NT2/D1 (cell line): ENCODE results near the gene MYMX.

Source experiments
- DNase-seq: peaks from one replicate; pipeline ENCODE4 v3.0.0-alpha.2; 2011; ENCODE audit warnings: low read depth, low spot score
- H3K27me3 ChIP-seq: 2 replicates; pipeline ENCODE4 v1.6.0; 2011; ENCODE audit warnings: mild to moderate bottlenecking; ENCODE audit not compliant: insufficient read length, insufficient read depth
- H3K36me3 ChIP-seq: 2 replicates; pipeline ENCODE4 v1.6.1; 2011; ENCODE audit warnings: mild to moderate bottlenecking, low read length, mixed read lengths; ENCODE audit not compliant: insufficient read depth, insufficient read length
- H3K4me1 ChIP-seq: 2 replicates; pipeline ENCODE4 v1.5.1; 2011; ENCODE audit not compliant: insufficient read depth, insufficient read length
- H3K4me3 ChIP-seq: 2 replicates; pipeline ENCODE4 v1.5.1; 2011; ENCODE audit warnings: low read depth; ENCODE audit not compliant: insufficient read length
- H3K9ac ChIP-seq: 2 replicates; pipeline ENCODE4 v1.6.0; 2011; ENCODE audit warnings: low read depth; ENCODE audit not compliant: insufficient read length
- H3K9me3 ChIP-seq: 2 replicates; pipeline ENCODE4 v1.5.1; 2011; ENCODE audit warnings: mild to moderate bottlenecking, low read length; ENCODE audit not compliant: insufficient read depth
- SUZ12 ChIP-seq: IDR thresholded peaks from 2 replicates; pipeline ENCODE4 v1.6.1; 2011; ENCODE audit not compliant: insufficient read length, insufficient read depth; ENCODE audit errors: extremely low read depth
- YY1 ChIP-seq: IDR thresholded peaks from 2 replicates; pipeline ENCODE4 v1.6.1; 2011; ENCODE audit not compliant: insufficient read length, insufficient read depth
- ZNF274 ChIP-seq: IDR thresholded peaks from 2 replicates; pipeline ENCODE4 v1.6.1; 2011; ENCODE audit warnings: mild to moderate bottlenecking, low read depth, low read length

MYMX gene

DNA sequence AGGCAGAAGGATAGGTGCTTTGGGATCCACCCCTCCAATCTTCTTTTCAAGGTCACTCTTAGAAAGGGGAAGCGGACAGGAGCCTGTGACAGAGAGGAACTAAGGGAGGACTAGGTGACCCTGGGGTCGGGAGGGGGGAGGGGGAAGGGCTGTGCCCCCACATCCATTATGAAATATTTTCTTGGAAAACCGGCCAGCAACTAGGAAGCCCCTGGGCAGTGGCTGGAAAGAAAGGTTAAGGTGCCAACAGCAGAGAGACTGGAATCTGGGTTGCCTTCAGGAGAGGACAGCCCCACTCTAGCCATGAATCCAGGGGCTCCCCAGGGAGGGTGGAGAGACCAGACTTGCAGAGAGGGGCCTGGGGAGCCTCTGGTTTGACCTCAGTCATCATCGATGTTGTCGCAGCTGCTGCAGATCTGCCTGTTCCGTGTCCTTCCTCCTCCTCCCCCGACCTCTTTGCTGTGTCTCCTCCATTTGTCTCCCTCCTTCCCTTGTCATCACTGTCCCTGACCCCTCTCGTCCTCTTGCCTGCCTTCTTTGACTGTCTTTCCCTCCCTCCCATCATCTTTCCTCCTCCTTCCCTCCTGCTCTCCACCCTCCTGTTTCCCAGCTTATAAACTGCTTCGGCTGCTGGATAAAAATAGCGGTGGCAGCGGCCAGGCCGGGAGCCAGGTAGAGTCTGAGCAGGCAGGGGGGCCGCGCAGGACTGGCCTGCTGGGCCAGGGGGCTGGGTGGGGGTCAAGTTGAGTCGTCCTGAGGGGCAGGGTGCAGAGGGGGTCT, 9.8 kb downstream of the MYMX start:
- no peak for TF ChIP-seq ZNF274
- no peak for TF ChIP-seq SUZ12
- no peak for TF ChIP-seq YY1
- Histone ChIP-seq H3K4me1 (peaks cover 22% of the 10 kb centered on the region), H3K36me3 (peaks cover 29% of the 10 kb centered on the region), H3K4me3 (no peak overlapping the region), H3K9ac (peak overlapping the region; percentile 50), H3K27me3 (peaks cover 7% of the 10 kb centered on the region), H3K9me3 (no peaks in the 10 kb centered on the region)
- DNase-seq: no peak

DNA sequence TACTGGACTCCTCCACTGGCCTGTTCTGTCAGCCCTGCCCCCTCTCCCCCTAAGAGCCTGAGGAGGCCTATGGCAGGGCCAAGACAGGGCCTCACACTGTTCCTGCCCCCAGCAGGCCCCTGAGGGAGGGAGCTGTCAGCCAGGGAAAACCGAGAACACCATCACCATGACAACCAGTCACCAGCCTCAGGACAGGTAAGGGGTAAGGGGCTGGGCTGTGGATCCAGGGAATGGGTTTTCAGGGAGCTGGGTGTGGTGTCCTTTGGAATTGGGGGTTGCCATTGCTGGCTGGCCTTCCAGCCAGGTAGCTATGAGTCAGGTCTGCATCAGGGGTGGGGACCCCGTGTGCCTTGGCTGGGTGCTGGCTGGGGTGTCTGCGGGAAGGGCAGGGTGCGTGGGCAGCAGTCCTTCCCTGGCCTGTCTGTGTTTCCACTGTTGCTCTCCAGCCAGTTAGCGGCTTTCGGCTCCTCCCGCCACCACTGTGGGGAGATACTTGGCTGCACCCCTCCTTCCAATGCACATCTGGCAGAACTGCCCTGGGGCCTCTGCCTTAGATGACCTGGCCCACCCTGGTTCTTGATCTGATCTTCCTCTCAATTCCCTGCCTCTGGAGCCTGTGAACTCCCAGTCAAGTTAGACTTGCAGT, 10.5 kb downstream of the MYMX start:
- TF ChIP-seq SUZ12: no peak
- TF ChIP-seq YY1: no peak
- no peak for DNase-seq
- Histone ChIP-seq H3K27me3 (peaks cover 7% of the 10 kb centered on the region), H3K4me3 (no peak overlapping the region), H3K9me3 (no peaks in the 10 kb centered on the region), H3K36me3 (peaks cover 36% of the 10 kb centered on the region), H3K4me1 (peaks cover 22% of the 10 kb centered on the region), H3K9ac (no peak overlapping the region)

DNA sequence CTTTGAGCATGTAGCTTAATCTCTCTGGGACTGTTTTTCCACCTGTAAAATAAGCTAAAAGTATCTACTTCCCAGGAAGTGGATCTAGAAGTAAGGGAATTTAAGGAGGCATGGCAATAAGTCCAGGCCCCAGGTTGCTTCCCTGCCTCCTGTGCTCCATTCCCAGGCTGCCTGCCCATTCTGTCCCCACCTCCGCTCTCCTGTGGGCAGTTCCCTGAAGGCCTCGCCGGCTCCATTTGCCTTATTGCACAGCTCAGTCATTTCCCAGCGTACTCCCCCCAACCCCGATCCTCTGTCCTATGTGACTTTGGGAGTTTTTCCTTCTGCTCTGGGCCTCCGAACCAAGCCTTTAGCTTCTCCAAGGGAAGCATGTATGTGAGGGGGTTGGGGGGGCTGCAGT, 11.3 kb downstream of the MYMX start:
- H3K27me3 ChIP-seq: peaks cover 1% of the 10 kb centered on the region

DNA sequence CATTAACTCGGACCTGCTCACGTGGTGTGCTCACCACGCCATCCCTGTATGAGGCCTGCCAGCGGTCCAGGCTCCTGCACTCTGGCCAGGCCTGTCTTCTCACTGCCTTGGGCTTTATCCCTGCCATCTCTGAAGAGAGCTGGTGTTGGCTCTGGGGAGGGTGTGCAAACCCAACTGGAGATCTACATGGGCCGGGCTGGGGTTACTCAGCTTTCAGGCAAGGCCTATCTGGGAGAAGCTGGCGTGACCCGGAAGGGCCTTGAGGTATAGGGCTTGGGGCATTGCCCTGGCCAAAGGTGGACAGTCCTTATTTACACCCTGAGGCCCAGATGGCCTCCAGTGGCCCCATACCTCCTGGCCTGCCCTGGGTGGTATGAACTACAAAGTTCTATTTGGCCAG, 11.7 kb downstream of the MYMX start:
- no peak for DNase-seq
- Histone ChIP-seq H3K9me3 (no peaks in the 10 kb centered on the region), H3K36me3 (peaks cover 47% of the 10 kb centered on the region), H3K9ac (no peak overlapping the region), H3K4me1 (peaks cover 20% of the 10 kb centered on the region), H3K4me3 (no peak overlapping the region), H3K27me3 (no peaks in the 10 kb centered on the region)
- TF ChIP-seq SUZ12: no peak
- no peak for TF ChIP-seq YY1
- TF ChIP-seq ZNF274: no peak

More for the DNA sequence above, 11.3 kb downstream of the MYMX start:
- H3K9me3 ChIP-seq: no peaks in the 10 kb centered on the region
- no peak overlapping the region for H3K9ac ChIP-seq
- peaks cover 43% of the 10 kb centered on the region for H3K36me3 ChIP-seq
- peaks cover 20% of the 10 kb centered on the region for H3K4me1 ChIP-seq
- TF ChIP-seq SUZ12: no peak
- TF ChIP-seq ZNF274: no peak
- no peak for TF ChIP-seq YY1
- DNase-seq: no peak
- H3K4me3 ChIP-seq: no peak overlapping the region

DNA sequence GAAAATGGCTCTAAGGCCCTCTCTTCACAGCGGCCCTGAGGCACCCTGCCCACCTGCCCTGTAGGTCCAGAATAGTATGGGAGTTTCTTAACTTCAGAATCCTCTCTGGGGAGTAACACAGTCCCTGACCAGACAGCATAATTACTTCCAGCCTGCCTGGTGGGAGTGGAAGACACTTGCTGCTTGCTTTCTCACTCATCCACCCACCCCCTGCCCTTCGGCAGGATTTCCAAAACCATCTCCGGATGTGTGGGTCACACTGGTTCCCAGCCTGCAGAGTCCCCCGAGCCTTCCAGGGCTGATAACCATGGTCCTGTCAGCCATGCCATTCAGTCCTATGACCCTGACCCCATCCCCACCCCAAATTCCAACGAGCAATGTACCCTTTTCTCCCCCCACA, 12.1 kb downstream of the MYMX start:
- peaks cover 23% of the 10 kb centered on the region for H3K4me1 ChIP-seq

DNA sequence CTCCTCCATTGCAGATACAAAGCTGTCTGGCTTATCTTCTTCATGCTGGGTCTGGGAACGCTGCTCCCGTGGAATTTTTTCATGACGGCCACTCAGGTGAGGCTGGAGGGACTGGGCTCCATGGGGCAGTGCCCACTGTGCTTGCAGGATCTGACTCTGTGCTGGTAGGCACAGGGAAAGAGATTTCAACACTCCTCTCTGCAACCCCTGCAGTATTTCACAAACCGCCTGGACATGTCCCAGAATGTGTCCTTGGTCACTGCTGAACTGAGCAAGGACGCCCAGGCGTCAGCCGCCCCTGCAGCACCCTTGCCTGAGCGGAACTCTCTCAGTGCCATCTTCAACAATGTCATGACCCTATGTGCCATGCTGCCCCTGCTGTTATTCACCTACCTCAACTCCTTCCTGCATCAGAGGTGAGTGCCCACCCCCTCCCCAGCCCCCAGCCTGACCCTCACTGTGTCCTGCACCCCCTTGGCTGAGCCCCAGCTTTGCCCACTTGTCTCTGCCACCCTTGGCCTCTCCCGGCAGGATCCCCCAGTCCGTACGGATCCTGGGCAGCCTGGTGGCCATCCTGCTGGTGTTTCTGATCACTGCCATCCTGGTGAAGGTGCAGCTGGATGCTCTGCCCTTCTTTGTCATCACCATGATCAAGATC, 12.8 kb downstream of the MYMX start:
- Histone ChIP-seq H3K4me3 (no peak overlapping the region), H3K9me3 (no peaks in the 10 kb centered on the region), H3K27me3 (no peaks in the 10 kb centered on the region), H3K9ac (no peak overlapping the region), H3K36me3 (peaks cover 51% of the 10 kb centered on the region), H3K4me1 (peaks cover 23% of the 10 kb centered on the region)
- TF ChIP-seq ZNF274 (no peak), YY1 (no peak), SUZ12 (no peak)
- DNase-seq: no peak

More for the DNA sequence above, 12.1 kb downstream of the MYMX start:
- peaks cover 51% of the 10 kb centered on the region for H3K36me3 ChIP-seq
- no peak for DNase-seq
- no peak overlapping the region for H3K4me3 ChIP-seq
- TF ChIP-seq ZNF274 (no peak), YY1 (no peak), SUZ12 (no peak)
- H3K9me3 ChIP-seq: no peaks in the 10 kb centered on the region
- no peak overlapping the region for H3K9ac ChIP-seq
- no peaks in the 10 kb centered on the region for H3K27me3 ChIP-seq
